ENCODE results near the gene RELL2.

GRCh38 chr5:141613344-141613743 lies 23.5 kb upstream of the RELL2 start:
- TF ChIP-seq POLR2AphosphoS5 (IDR thresholded peaks at IDR 0.05; ENCODE audit: insufficient read depth in 1 of 2, low read depth in 1 of 2) (no peak), CTCF (IDR thresholded peaks at IDR 0.05) (no peak), POLR2A (IDR thresholded peaks at IDR 0.05) (no peak)

Data from vagina (tissue), 2 donors.